A549 (cell line): Measurements from ENCODE around the gene PDSS2.

Experiments
- BHLHE40 ChIP-seq: IDR thresholded peaks from 2 replicates; pipeline ENCODE4 v1.6.1; 2012; ENCODE audit warnings: low read depth, low read length, inconsistent platforms
- CEBPB ChIP-seq, 2 experiments: fragments of >200 bp in 1 of 2; sonication (Bioruptor Twin) in 1 of 2; formaldehyde crosslinking in 1 of 2; IDR thresholded peaks; 2 replicates each; pipeline ENCODE4 v1.6.1; 2012 to 2016
- CHD4 ChIP-seq: fragments of 200-600 bp; sonication (generic); IDR thresholded peaks from 2 replicates; pipeline ENCODE4 v1.6.1; 2016; ENCODE audit warnings: antibody characterized with exemption, mild to moderate bottlenecking, borderline replicate concordance
- CTCF ChIP-seq: fragments of >200 bp; sonication (Bioruptor Twin); formaldehyde crosslinking; IDR thresholded peaks from 3 replicates; pipeline ENCODE4 v1.5.1; 2016
- E2F6 ChIP-seq: IDR thresholded peaks from 2 replicates; pipeline ENCODE4 v1.6.1; 2012; ENCODE audit warnings: low read depth, borderline replicate concordance
- ELK1 ChIP-seq: fragments of 150-350 bp; IDR thresholded peaks from 2 replicates; pipeline ENCODE4 v1.6.1; 2014; ENCODE audit warnings: low read depth, mild to moderate bottlenecking, low read length
- EP300 ChIP-seq, 2 experiments: fragments of >200 bp; sonication (Bioruptor Twin); formaldehyde crosslinking; IDR thresholded peaks; 2 replicates in 1 of 2; 3 replicates in 1 of 2; pipeline ENCODE4 v1.6.1; 2016 to 2017
- FOSL2 ChIP-seq, 2 experiments: fragments of 450-650 bp in 1 of 2; fragments of >200 bp in 1 of 2; sonication (Bioruptor Twin) in 1 of 2; formaldehyde crosslinking; IDR thresholded peaks; 2 replicates each; pipeline versions ENCODE4 v1.5.0 to v1.6.1; 2016 to 2020; ENCODE audit warnings: mild to moderate bottlenecking in 1 of 2, moderate library complexity in 1 of 2
- KDM1A ChIP-seq: fragments of 200-600 bp; sonication (generic); IDR thresholded peaks from 2 replicates; pipeline ENCODE4 v1.6.1; 2016; ENCODE audit warnings: low read depth, mild to moderate bottlenecking
- MAFK ChIP-seq: fragments of 450-650 bp; IDR thresholded peaks from 2 replicates; pipeline ENCODE4 v1.6.1; 2014; ENCODE audit not compliant: partially characterized antibody
- POLR2A ChIP-seq: IDR thresholded peaks from 2 replicates; pipeline ENCODE4 v1.6.1; 2012; ENCODE audit warnings: mild to moderate bottlenecking, low read length
- RFX5 ChIP-seq: fragments of 450-650 bp; IDR thresholded peaks from 2 replicates; pipeline ENCODE4 v1.7.1; 2014; ENCODE audit warnings: antibody characterized with exemption, mild to moderate bottlenecking, moderate library complexity
- SREBF2 ChIP-seq: fragments of 450-650 bp; IDR thresholded peaks from 2 replicates; pipeline ENCODE4 v1.6.1; 2014; ENCODE audit warnings: mild to moderate bottlenecking, moderate library complexity
- TP53 ChIP-seq: fragments of 250-450 bp; sonication (Bioruptor Pico); IDR thresholded peaks from 2 replicates; pipeline ENCODE4 v1.5.0; 2021; ENCODE audit warnings: mild to moderate bottlenecking, moderate library complexity

DNA sequence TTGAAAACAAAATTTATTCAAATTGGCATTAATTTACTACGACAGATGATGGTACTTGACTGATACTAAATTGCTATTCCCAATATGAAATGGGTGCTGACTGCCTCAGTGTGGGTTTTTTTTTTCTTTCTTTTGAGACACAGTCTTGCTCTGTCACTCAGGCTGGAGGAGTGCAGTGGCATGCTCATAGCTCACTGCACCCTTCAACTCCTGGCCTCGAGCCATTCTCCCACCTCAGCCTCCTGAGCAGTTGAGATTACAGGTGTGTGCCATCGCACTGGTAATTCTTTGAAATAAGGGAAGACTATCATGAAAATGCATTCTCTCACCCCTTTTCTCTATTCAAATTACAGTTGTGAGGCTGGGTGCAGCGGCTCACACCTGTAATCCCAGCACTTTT lies 22.5 kb downstream of the PDSS2 start:
- TF ChIP-seq EP300 (IDR thresholded peaks at IDR 0.05) (no peak), SREBF2 (no peak), FOSL2 (IDR thresholded peaks at IDR 0.05) (no peak), FOSL2 (CRISPR knock-in tag; IDR thresholded peaks at IDR 0.05) (no peak), CTCF (no peak), MAFK (no peak), POLR2A (no peak), RFX5 (no peak), TP53 (CRISPR knock-in tag) (no peak), ELK1 (no peak), KDM1A (no peak), BHLHE40 (no peak), E2F6 (no peak), CEBPB (IDR thresholded peaks at IDR 0.05) (no peak), CHD4 (no peak)
